ENCODE results near the gene CREBBP.

Gene CREBBP

GRCh38 chr16:3824121-3824795, 56.3 kb downstream of the CREBBP start:
- DNase-seq (ENCODE audit: low spot score), result no peak

DNA sequence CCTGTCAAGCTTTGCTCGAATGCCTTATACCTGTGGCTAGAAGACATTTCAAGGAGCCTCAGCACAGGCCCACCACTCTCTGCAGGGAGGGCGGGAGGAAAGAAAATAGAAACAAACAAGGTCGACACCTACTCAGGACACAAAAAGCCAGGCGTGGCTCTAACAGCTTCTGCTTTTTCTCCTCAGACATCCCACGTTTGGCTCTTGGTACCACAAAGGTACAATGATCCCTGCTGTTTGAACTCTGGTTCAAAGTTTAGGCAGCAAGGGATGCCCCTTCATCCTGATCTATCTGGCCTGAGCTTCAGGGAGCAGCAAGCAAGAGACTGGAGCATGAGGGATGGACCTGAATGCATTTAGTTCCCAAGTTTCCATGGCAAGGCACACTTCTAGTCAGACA, 57.1 kb downstream of the CREBBP start:
- no peak for DNase-seq (ENCODE audit: low spot score)

GRCh38 chr16:3822366-3823045, 58.0 kb downstream of the CREBBP start:
- DNase-seq (ENCODE audit: low spot score), result no peak

- no peak for DNase-seq (ENCODE audit: low spot score)
These were observed 59.3 kb downstream of the CREBBP start for GRCh38 chr16:3821184-3821583.

- DNase-seq (ENCODE audit: low spot score), result peak; percentile 23
These were observed 60.5 kb downstream of the CREBBP start for GRCh38 chr16:3819746-3820724.

DNA sequence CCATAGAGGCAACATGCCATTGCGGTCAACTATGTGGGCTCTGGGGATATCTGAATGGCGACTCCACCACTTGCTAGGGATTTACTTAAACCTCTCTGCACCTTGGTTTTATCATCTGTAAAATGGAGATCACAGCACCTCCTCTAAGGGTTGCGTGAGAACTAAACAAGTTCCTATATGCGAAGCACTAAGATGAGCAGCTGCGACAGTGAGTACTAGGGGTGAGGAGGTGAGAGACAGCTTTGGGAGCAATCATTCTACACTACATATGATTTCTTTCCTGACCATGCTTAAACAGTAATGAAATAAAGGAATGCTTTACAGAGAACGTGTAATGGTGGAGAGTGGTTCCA, 61.4 kb downstream of the CREBBP start:
- no peak for DNase-seq (ENCODE audit: low spot score)

GRCh38 chr16:3816326-3816725, 64.2 kb downstream of the CREBBP start:
- DNase-seq (ENCODE audit: low spot score), result no peak

GRCh38 chr16:3814755-3815154, 65.8 kb downstream of the CREBBP start:
- no peak for DNase-seq (ENCODE audit: low spot score)

- DNase-seq (ENCODE audit: low spot score), result no peak
These were observed 67.9 kb downstream of the CREBBP start for GRCh38 chr16:3812469-3813172.

- DNase-seq (ENCODE audit: low spot score), result no peak
These were observed 69.7 kb downstream of the CREBBP start for GRCh38 chr16:3810818-3811217.

- DNase-seq (ENCODE audit: low spot score), result no peak
These were observed 70.3 kb downstream of the CREBBP start for GRCh38 chr16:3810198-3810664.

GRCh38 chr16:3808308-3809063, 72.0 kb downstream of the CREBBP start:
- no peak for DNase-seq (ENCODE audit: low spot score)

GRCh38 chr16:3807425-3808123, 72.9 kb downstream of the CREBBP start:
- no peak for DNase-seq (ENCODE audit: low spot score)

DNA sequence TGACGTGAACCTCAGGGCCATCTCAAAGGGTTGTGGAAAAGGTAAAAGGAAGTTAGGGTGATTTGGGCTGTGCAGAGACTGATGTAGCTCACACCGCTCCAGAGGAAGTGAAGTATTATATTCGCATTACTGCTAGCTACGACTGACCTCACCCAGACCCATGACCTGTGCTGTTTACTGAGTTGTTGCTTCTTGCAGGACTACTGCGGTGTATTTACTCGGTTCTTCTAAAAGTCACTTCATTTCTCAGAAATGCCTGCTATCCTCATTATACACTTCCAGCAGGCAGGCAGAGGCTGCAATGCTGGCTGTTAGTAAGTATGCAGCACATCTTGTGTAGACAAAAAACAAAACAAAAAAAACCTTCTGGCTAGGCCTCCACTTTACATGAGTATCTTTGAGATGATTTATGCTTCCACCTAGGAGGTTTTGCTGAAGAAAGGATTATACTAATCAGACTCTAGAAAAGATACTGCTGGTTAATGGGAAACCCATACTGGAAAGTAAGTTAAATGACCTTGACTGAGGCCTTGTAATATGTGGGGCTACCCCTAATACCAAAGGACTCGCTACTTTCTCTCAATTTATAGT, 76.0 kb downstream of the CREBBP start:
- DNase-seq (ENCODE audit: low spot score), result no peak

DNA sequence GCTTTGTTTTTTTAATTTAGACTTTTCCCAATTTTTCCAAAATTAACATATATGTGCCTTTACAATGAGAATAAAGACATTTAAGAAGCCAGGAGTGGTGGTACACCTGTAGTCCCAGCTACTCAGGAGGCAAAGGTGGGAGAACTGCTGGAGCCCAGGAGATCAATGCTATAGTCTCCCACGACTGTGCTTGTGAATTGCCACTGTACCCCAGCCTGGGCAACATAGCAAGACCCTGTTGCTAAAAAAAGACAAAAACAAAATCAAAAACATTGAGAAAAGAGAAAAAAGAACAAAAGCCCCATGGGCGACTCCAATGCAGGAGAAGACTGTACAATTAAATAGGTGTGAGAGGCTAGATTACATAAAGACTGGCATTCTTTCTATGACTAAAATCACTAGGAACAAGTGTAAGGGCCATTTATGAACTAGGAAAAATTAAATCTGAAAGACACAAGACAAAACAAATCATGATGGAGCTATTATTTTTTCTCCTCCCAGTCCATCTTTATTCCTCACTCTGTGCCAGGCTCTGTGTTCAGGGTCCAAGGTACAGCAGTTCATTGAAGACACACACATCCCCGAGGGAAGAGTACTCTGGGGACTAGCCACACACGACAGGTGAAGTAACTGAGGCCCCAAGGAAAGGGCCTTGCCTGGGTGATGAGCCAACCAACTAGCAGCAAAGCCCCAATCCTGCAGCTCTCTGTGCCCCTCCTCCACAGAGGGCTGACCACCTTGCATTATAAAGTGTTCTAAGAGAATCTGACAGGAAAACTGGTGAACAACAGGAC, 79.8 kb downstream of the CREBBP start:
- no peak for DNase-seq (ENCODE audit: low spot score)

GRCh38 chr16:3800019-3800418, 80.5 kb downstream of the CREBBP start:
- DNase-seq (ENCODE audit: low spot score), result no peak

DNA sequence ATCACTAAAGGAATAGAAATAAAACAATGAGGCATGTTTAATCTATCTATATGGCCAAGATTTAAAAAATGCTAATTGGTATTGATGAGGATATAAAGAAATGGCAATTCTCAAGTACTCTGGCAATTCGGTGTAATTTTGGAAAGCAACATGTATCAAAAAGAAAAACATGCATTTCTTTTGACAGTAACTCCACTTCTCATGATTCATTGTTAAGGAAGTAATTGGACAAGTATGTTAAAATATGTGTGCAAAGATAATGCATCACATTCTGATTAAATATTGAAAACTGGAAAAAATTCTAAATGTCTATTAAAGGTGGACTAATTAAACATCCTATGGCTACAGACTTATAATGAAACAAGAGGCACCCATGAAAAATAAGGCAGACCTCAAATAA, 81.2 kb downstream of the CREBBP start:
- DNase-seq (ENCODE audit: low spot score), result no peak

- no peak for DNase-seq (ENCODE audit: low spot score)
These were observed 81.7 kb downstream of the CREBBP start for GRCh38 chr16:3798838-3799237.

Data from putamen (tissue), 1 donor.